GM21619 (cell line): ENCODE measurements around the gene SRRM2.

Experiments used
- ATAC-seq: cut with Tn5 transposase; IDR thresholded peaks from one replicate; pipeline ENCODE4 v1.9.1; 2021; ENCODE audit not compliant: unreplicated experiment

SRRM2 gene

DNA sequence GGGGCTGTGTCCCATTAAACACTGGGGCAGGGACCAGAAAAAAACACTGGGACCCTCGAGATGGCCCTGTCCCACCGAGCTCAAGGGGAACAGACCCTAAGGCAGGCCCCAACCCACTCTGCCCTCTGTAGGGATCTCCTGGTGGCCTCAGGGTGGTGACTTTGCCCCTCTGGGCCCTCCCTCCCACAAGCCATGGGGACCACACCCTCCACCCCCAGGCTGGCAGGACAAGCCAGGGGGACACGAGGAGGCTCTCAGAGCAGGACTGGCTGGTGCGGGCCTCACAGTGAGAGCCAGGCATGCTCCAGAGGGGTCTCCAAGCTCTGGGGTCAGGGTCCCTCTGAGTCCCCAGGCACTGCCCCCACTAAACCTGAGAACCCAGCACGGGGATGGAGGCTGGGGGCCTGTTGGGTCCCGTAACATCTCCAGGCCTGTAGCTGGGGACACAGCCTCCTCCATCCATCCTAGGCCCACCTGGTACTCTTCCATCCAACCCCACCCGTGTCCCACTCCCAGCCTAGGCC, 14.5 kb upstream of the SRRM2 start:
- ATAC-seq, result no peak

GRCh38 chr16:2738615-2739014, 13.8 kb upstream of the SRRM2 start:
- no peak for ATAC-seq

- no peak for ATAC-seq
Observed at GRCh38 chr16:2739625-2740430, 12.6 kb upstream of the SRRM2 start.

- ATAC-seq, result no peak
Observed at GRCh38 chr16:2740476-2740875, 12.0 kb upstream of the SRRM2 start.

- no peak for ATAC-seq
Observed at GRCh38 chr16:2741168-2741567, 11.3 kb upstream of the SRRM2 start.

GRCh38 chr16:2742323-2743006, 10.0 kb upstream of the SRRM2 start:
- no peak for ATAC-seq

GRCh38 chr16:2743007-2743810, 9.2 kb upstream of the SRRM2 start:
- ATAC-seq, result no peak

GRCh38 chr16:2744711-2745110, 7.7 kb upstream of the SRRM2 start:
- ATAC-seq, result no peak

DNA sequence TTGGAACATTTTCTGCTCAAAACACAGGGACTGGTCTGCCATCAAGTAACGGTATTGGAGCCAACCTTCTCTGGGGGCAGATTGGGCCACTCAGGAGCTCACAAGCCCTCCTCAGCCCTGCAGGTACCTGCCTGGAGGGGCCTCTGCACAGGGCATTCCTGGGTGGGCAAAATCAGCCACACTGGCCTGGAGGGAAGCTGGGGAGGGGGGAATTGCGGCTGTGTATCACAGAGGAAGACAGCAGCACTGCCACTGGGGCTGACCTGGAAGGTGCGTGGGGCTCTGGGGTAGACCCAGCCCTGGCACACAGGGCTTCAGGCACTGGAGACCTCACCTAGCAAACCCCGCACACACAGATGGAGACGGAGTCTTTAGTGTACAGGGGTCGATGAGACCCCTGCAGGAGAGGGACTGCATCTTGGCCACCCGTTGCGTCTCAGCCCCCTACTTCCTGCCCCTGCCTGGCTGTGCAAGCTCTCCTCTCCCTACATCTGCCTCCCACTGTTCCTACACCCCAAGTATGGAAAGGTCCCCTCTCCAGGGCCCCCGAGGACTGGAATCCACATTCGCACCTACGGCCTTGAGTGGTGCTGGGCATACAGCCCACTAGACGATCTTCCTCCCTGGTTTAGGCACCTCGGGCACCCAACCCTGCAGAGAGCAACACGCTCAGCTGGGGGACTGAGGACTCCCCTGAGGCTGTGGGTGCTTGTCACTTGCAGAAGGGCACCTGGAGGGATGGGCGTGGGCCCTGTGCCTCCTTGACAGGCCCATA, 7.1 kb upstream of the SRRM2 start:
- ATAC-seq, result no peak

DNA sequence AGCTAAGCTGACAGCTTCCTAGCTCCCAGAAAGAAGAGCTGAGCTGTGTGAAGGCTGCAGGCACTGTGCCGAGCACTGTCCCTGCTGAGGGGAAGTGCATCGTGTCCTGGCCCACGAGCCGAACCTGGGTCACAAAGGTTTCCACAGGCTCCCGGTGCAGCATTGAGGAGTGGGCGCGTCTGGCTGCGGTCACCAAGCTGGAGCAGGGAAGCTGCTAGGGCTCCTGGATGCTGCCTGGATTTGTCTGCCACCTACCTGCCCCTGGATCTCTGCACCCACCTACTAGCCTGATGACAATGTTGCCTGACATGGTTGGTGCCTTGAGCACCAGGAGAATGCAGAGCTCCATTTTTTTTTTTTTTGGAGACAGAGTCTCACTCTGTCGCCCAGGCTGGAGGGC, 6.5 kb upstream of the SRRM2 start:
- no peak for ATAC-seq

DNA sequence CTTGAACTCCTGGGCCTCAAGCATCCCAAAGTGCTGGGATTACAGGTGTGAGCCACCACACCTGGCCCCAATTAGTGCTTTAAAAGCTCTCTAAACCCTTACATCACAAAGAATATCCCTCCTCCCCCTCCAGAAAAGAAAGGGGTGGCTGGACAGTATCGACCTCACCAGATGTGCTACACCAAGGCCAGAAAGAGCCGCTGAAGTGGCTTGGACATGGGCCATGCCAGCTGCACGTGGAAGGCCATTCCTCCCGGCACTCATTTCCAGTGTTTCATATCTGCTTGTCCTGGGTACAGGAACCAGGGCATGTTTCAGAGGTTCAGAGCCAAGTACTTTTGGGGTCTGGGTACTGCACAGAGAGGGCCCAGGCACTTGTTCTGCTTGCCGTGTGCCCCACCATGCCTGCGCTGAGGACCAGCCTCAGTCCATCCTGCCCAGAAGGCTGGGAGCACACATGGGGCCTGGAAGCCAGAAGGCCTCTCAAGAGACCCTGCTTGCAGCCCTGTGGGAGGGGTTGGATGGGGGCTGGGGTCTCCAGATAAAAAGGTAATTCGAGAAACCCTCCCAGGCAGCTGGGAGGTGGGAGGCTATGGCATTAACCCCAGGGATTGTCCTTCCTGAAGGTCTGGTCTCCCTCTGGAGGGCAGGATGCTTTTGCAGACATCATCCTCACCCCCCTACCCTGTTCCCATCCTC, 3.5 kb upstream of the SRRM2 start:
- ATAC-seq, result no peak

GRCh38 chr16:2749476-2749875, 3.0 kb upstream of the SRRM2 start:
- ATAC-seq, result no peak

DNA sequence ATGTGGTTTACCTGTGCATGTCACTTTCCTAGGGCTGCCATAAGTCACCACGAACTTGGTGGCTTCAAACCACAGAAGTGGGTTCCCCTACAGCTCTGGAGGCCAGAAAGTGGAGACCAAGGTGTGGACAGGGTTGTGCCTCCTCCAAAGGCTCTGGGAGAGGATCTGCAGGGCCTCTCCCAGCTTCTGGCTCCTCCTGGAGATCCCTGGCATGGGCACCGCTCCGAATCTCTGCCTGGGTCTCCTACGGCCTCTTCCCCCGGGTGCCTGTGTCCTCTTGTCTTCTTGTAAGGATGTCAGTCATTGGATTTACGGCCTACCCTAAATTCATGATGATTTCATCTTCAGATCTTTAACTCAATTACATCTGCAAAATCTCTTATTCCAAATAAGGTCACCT, 2.5 kb upstream of the SRRM2 start:
- no peak for ATAC-seq

DNA sequence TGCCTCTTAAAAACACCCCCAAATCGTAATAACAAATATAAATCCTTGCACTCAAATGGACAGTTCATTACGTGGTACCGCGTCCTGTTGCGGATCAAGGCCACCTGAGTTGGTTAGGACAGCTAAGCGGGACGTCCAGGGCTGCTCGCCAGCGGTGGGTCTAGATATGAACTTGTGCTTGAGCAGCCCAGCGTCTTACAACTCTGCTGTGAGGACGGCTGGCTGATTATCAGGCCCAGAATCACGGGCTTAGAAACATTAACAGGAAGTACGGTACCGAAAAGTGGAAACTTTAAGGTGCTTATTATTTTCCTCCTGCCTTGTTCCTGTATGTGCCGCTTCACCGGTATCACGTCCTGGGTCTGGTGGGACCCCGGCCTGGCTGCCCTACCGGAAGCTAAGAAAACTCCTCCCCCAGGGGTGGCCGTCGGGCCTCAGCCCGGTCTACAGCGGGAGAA, 832 bp upstream of the SRRM2 start:
- peak; percentile 32 for ATAC-seq

DNA sequence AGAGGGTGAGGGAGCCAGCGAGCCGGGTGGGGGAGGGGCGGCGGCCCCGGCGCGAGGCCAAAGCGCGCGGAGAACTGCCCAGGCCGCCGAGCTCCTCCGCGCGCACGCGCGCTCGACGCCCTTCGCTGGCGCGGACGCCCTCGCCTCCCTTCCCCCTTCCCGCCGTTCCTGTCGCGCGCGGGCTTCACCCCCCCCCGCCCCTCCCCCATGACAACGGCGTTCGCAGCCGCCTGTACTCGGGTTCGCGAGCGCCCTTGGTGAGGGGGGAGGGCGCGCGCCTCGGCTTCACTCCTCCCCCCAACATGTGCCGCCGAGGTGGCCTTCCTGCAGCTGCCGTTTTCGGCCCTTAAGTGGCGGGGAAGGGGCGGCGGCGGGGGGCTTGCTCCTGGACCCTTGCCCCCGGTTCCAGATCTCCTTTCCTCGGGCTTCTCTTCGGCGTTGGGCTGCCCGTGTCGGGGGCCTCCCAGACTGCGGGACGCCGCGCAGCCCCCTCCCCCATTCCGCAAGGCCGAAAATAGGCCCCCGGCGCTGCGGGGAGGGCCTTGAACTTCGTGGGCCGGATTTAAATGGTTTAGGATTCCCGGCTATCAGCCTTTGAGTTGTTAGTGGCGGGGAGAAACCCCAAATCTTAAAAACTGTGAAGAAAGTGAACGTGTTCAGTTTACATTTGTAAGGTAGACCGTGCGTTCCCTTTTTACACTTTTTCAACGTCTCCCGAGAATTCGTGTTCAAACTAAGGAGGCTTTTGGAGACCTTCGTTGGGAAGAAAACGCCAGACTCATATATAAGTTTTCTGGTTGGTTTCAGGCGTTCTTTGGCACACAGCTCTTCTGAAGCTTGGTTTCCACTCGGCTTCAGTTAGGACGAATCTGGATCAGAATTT, 653 bp downstream of the SRRM2 start:
- ATAC-seq, result peak; percentile 18

DNA sequence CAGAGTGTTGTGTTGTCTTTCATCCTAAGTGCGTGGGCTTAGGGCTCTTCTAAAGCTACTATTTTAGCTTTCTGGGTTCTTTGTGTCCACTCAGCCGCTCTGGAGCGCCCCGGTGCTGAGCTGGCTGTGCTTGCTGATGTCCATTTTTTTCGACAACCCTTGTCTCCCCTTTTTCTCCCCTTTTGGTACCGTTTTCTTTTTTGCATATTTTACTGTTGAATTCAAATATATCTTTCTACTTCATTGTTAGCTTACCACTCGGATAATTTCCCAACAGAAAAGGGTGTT, 1.2 kb downstream of the SRRM2 start:
- ATAC-seq, result no peak

GRCh38 chr16:2755158-2755557, 2.7 kb downstream of the SRRM2 start:
- no peak for ATAC-seq

DNA sequence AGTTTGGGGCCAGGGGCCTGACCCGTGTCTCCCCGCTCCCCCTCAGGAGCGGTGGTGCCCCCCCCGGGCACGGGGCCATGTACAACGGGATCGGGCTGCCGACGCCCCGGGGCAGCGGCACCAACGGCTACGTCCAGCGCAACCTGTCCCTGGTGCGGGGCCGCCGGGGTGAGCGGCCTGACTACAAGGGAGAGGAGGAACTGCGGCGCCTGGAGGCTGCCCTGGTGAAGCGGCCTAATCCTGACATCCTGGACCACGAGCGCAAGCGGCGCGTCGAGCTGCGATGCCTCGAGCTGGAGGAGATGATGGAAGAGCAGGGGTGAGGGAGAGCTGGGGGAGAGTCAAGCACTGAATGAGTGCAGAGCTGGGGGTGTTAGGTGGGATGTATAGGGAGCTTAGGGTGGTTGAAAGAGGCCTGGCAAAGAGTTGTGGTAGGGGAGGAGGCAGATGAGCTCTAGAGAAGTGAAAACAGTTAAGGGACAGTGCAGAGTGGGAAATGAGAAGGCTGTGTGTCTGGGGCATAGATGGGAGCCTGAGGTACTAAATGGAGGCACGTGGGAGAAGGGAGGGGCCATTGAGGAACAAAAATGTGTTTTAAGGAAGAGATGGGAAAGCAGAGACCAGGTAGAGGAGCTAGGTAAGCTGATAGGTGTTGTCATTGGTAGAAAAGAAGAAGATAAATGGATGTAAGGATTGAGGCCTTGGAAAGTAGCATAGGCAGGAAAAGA, 4.0 kb downstream of the SRRM2 start:
- ATAC-seq, result no peak

GRCh38 chr16:2757344-2757743, 4.9 kb downstream of the SRRM2 start:
- no peak for ATAC-seq
